ENCODE results near the gene ABAT.

The ABAT gene

DNA sequence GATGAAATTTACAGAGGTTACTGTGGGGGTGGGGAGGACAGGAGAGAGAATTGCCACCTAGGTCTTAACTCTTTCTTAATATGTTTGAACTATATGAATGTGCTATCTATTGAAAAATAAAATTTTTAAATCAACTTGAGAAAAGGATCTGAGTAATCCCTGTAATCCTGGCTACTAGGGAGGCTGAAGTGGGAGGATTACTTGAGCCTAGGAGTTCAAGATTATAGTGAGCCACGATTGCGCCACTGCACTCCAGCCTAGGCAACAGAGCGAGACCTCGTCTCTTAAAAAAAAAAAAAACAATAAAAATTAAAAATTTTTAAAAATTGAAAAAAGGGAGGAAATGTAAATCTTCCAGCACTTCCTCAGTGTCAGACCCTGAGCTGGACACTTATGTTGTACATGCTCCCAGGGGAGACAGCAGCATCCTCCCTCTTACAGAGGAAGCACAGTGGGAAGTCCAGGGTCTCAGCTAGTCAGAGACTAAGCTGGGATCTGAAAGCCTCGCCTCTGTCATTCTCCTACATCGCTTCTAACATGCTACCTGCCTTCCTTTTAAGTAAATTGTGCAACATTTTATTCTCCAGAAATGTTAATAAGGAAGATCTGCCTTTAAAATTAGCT lies 145.1 kb downstream of the ABAT start:
- no peak for DNase-seq

DNA sequence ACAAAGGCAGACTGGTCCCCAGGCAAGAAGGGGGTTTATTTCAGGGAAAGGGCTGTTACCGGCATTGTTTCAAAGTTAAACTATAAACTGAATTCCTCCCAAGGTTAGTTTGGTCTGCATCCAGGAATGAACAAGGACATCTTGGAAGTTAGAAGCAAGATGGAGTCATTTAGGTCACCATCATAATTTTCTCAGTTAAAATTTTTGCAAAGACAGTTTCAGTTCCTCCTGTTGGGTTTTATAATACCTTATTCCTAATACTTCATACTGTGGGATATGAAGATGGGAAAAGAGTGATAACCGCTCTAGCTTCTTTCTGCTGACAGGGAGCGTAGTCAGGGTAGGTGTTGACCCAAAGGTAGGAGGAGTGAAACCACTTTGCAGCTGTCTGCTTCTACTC lies 148.0 kb downstream of the ABAT start:
- no peak for DNase-seq

DNA sequence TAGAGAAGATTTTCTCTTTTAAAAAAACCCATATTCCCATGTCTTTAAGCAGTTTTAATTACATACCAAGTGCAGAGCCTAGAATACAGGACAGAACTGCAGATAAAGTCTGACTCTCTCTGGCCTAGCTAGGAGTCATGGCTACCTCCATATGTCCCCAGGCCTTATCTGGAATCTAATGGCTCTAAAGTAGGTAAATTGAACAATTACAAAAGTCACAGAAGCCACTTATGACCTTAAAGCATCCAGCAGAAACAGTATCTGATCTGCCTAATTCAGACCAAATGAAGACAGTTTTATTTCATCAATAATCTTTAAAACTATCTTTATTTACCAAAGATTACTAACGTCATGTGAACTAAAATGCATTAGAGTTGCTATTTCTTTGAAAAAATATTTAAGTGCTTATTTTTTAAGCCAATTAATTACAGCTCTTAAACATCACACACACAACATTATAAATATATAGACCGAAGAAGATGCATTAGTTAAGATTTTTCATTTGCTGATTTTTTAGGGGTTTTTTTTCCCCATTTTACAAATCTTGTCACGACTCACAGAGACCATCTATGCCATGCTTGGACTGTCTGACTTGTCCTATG lies 152.0 kb downstream of the ABAT start:
- no peak for DNase-seq

DNA sequence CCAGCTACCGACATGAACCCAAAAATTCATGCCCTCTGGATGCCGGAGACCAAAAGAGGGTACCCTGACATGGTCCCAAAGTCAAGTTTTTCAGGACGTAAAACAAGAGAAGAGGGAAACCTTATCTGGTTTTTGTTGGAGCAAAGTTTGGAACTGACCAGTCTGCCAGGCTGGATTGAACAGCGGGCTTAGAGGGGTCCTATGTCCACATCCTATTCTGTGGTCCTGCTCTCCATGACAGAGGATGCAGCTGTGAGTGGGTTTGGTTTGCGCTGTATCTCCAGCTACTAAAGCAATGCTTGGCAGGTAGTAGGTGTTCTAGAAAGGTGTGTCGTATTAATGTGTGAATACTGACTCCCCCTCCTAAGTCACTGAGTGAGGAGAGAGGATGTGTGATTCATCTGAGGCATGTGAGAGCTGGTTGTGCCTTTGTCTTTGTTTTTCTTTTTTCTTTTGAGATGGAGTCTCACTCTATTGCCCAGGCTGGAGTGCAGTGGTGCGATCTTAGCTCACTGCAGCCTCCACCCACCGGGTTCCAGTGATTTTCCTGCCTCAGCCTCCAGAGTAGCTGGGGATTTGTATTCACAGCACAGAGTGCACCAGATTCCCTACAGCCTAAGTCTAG lies 154.2 kb downstream of the ABAT start:
- DNase-seq, result no peak

DNA sequence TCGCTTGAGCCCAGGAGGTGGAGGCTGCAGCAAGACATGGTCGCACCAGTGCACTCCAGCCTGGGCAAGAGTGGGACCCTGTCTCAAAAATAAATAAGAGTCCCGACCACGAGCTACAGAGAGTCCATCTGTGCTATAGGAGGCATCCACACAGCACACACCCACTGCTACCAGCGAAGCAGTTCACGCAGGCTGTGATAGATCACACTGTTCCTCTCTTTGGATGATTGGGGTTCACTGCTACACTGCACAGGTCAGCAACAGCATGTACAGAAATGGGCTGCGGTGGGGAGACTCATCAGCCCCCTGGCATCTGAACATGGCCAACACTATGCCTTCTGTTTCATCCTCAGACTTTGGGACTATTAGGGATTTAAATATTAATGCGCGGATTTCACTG lies 157.0 kb downstream of the ABAT start:
- no peak for DNase-seq

DNA sequence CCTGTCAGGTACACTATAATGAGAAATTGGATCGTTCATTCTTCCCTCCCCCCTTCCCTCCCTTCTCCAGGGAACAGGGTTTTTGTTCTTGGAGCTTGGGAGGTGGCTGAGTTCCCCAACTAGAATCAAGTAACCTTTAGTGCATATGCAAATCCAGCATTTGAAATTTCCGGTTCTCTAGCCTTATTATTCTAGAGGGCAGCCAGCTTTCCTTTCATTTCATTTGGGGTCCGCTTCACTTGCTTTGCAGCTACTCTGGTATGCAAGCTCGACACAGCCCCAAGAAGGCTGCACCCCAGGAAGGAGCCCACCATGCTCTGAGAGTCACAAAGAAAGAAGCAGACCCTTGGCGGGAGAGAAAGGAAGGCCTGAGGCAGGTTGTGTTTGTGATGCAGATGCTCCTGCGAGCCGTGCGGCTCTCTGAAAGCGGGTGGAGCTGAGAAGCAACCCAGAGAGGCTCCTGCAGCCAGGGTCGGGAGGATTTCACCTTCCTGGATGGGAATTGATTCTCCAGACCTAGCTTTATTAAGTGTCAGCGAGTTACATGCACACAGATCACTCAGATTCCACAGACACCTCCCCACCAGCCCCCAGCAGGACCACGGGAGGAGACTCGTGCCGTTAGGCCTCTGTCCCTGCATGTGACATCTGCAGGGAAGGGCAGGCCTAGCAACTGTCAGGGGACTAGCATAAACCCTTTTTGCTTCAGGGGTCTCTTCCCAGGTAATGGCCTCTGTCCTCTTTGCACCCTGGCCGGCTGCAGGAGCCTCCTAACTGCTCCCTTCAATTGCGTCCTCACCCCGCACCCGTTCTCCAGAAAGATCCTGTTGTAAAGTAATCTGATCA lies 157.7 kb downstream of the ABAT start:
- DNase-seq, result no peak

DNA sequence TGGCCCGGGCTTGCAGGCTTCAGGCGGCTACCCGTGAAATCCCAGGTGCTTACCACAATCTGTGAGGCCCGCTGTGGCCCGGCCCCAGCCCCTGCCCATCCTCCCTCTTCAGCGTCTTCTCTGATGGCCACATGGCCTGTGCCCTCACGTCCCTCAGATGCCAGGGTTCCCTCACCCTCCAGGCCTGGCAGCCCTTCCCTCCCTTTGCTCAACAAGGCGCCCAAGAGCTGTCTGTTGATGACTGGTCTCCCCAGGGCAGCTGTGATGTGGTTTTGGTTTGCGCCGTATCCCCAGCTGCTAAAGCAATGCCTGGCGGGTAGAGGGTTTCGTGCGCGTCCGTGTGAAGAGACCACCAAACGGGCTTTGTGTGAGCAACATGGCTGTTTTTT lies 158.3 kb downstream of the ABAT start:
- DNase-seq, result no peak
